Adrenal gland (tissue), 5 donors: Measurements from ENCODE around the gene AKR1C1.

Experiments
- POLR2A ChIP-seq, 2 donors: fragments of 450-650 bp; IDR thresholded peaks; one replicate each; pipeline ENCODE4 v1.6.1; 2017; ENCODE audit warnings: antibody characterized with exemption in 2 of 2, mild to moderate bottlenecking in 2 of 2, moderate library complexity in 1 of 2
- TF ChIP-seq, protein P1 (sequence below), 6 experiments: fragments of 450-650 bp in 4 of 6; fragments of 200-600 bp in 2 of 6; sonication (generic) in 1 of 6; IDR thresholded peaks; 1 replicate in 5 of 6; 2 replicates in 1 of 6; pipeline versions ENCODE4 v1.5.1 to v1.8.0; 2016 to 2021; ENCODE audit warnings: antibody characterized with exemption in 6 of 6, mild to moderate bottlenecking in 2 of 6, moderate library complexity in 1 of 6
- donor health status: DM: no; HTN: no; CAD: no.

DNA sequence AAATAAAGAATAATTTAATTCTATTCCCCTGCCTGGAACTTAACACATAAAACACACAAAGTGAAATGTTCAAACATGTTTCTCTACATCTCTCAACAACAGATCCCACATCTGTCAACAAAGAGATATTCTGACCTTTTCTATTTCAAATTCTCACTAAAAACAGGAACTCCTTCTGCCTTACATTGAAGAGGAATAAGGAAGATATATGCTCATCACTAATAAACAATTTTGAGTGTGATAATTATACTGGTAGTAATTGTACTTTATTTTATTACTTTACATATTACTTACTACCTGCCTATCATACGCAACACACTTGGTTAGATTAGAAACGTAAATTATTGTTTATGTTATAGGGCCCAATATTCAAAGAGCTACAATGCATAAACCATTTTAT, 27.0 kb downstream of the AKR1C1 start:
- TF ChIP-seq, protein P1, sequence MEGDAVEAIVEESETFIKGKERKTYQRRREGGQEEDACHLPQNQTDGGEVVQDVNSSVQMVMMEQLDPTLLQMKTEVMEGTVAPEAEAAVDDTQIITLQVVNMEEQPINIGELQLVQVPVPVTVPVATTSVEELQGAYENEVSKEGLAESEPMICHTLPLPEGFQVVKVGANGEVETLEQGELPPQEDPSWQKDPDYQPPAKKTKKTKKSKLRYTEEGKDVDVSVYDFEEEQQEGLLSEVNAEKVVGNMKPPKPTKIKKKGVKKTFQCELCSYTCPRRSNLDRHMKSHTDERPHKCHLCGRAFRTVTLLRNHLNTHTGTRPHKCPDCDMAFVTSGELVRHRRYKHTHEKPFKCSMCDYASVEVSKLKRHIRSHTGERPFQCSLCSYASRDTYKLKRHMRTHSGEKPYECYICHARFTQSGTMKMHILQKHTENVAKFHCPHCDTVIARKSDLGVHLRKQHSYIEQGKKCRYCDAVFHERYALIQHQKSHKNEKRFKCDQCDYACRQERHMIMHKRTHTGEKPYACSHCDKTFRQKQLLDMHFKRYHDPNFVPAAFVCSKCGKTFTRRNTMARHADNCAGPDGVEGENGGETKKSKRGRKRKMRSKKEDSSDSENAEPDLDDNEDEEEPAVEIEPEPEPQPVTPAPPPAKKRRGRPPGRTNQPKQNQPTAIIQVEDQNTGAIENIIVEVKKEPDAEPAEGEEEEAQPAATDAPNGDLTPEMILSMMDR (IDR thresholded peaks at IDR 0.05), result no peak
- TF ChIP-seq POLR2A (IDR thresholded peaks at IDR 0.05), result no peak
